GM18526 (cell line): ENCODE measurements around the gene KIRREL3.

Experiments used
- POLR2A ChIP-seq: IDR thresholded peaks from 3 replicates; pipeline ENCODE4 v1.6.1; 2011; ENCODE audit not compliant: insufficient read length; ENCODE audit errors: extremely low read depth

KIRREL3 gene

DNA sequence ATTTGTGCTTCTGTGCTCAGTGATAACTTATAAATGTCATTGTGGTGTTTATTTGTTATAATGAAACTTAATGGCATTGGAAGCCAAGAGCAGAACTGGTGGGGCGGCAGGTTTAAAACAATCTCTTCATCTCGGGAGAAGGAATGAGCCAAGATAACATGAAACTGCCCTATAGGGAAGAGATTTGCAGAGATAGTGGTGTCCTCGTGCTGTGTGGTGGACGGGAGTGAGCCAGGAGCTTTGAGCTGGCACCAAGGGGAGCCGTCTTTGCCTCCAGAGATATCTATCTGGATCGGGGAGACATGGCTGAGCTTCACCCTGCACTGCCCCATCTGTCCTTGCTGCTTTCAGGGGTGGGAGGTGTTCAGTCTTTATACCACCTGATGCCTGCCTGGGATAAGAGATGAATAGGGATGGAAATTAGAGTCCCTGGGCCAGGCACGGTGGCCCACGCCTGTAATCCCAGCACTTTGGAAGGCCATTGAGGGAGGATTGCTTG is 455.5 kb downstream of the KIRREL3 start:
- TF ChIP-seq POLR2A, result no peak

DNA sequence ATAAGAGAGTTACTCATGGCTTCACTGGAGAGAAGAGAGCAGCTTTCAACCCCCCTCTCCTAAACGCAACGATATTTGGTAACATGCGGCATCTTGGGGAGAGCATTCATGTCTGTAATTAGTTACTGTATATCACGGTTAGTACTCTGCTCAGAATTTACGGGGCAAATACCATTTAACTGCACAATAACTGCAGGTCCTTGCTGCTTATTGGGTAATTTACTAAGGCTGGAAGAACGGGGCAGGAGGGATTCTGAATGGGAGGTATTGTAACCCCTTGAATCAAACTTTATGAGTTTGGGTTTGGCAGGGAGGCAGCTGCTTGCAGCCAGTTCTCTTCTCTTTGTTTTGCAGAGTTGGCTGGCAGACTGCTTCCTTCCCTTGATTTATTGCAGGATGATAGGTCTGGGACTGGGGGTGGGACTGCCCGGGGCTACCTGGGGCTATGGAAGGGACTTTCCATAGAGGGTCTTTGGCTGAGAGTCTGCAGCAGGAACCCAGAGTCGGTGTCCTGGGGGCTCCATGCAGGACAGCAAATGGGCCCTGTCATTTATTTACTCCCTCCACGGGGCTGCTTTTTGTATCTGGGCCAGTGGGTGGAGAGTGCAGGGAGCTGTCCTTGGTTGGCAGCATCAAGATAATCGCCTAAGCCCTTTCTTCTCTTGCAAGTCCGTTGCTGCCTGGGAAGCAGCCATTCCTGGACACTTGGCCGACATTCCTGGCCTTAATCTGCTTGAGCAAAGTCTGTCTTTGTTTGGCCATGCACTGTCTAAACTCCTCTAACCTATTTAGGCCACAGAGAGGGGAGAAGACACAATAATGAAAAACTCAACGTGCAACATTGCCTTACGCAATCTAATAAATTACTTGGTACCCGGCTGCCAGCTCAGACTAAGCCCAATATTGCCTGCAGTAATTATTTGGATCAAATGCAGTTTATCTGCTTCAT is 456.2 kb downstream of the KIRREL3 start:
- no peak for TF ChIP-seq POLR2A

DNA sequence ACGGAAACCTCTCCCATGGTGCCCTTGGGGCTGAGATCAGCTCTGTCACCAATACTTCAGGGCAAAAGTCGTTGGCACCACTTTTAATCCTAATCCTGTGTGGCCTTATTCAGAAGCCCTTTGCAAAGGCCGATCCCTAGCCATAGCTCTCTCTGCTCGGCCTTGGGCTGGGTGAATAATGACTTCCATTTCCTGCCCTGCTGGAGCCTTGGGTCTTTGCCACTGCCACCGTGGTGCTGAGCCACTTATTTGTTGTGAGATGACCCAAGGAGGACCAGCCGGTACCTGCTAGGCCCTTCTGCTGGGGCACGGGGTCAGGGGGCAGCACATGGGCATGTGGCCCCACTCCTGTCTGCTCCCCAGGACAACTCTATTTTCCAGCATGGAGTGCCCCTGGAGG is 456.9 kb downstream of the KIRREL3 start:
- TF ChIP-seq POLR2A, result no peak

DNA sequence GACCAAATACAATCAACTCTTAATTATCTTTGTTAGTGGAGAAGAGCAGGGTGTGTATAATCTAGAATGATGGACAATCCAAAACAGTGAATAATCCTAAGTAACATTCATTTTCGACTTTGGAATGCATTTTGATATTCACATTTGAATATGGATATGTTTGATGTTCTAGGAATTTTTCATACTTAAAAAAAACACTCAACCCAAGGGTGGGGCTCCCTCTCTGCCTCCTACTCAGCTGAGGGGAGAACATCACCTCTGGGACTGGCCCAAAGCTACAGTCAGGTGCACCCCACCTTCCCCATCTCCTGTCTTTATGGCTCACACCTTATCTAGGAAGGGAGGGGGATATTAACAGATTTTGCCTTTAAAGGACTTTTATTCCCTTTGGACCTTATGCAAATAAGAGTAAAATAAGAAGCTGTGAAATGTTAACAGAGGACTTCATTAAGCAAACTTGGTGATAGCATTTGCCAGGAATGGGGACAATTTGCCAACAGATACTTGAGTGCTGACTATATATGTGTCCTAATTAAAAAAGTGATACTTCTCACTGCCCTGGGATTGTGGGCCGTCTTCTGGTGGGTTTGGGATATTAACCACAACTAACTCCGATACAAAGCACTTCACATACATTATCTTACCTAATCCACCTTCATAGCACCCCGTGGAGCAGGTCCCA is 458.1 kb downstream of the KIRREL3 start:
- no peak for TF ChIP-seq POLR2A

DNA sequence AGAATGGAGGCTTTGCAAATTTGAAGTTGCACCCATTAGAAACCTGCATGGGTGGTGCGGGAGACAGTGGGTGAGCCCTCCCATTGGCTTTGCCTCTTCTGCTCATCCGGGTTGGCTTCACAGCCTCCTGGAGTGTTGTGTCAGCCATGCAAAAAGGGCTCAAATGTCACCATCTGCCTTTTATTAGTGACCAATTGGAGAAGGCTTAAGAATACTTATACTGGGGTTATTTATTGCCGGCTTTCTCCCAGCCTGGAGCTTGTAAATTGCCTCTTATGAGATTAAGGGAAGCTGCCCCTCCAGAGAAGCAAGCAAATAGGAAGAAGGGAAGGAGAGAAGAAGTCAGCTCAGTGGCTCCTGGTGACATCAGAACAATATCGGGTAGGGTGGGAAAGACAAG is 462.5 kb downstream of the KIRREL3 start:
- no peak for TF ChIP-seq POLR2A

DNA sequence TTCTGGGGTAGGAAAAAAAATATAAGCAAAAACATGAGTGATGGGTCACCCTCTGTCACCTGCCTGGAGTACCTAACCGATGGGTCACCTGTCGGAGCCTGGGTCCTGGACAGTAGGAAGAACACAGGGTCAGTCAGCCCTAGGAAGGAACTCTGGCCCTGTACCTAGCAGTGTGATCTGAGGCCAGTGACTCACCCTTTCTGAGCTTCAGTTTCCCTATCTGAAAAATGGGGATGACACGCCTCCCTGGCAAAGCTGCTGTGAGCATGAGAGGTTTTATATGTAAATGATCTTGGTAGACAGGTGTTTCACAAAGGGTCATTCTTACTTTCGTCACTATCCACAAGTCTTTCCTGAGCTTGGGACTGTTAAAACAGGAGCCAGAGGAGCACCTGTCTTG is 463.1 kb downstream of the KIRREL3 start:
- TF ChIP-seq POLR2A, result no peak

DNA sequence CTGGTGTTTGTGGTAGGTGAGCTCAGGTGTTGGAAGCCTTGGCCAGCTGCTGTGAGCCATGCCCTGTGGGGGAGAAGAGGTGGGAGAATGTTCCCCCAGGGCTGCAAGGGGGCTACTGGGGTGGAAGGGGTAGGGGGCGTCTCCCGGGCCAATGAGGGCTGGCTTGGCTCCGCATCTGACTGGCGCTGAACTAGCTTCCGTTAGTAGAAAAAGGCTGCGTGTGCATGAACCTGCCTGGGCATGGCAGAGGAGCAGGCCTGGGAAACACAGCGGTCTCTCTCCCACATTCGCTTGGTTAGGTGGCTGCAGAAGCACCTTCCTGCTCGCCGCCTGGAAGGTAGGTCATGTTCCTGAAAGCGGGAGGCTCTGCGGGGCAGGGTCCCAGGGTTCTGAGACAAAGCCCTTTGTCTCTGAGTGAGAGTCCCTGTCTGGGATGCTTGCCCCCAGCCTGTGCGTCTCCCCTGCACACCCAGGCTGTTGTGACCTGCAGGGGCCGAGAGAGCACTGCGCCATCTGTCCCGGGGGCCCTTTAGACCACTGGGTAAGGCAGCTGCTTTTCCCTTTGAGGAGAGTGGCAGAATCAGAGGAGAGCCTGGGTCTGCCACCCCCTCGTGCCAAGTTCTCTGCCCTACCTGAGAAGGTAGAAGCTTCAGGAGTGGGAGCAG is 466.3 kb downstream of the KIRREL3 start:
- no peak for TF ChIP-seq POLR2A

DNA sequence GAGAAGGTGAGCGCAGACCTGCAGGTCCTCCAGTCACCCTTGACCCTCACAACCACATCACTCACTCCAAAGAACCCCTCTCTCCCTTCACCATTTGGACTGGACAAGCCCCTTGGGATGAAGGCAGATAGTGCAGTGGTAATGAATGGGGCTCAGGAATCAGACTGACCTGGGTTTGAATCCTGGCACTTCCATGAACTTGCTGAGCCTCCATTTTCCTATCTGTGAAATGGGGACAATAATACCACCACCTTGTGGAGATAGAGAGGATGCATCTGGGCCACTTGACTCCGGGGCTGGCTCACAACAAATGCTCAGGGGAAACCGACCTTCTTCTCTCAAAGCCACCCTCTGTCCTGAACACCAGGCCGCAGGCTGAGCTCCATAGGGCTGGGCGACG is 467.0 kb downstream of the KIRREL3 start:
- TF ChIP-seq POLR2A, result no peak

DNA sequence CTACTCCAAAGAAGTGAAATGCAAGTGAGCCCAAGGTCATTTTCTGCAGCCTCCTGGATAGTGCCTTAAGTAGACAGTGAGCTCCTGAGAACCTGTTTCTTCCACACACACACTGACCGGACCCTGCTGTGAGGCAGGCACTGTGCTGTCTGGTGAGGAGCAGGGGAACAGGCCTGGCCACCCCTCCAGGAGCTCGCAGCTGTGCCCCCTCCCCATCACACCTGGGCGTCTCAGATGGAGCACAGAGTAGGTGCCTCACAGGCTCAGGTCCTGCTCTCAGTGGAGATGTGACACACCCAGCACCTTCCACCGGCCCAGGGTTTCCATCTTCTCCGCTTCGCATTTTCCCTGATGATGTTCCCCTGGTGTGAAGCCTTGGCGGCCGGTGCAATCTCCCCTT is 470.2 kb downstream of the KIRREL3 start:
- no peak for TF ChIP-seq POLR2A

DNA sequence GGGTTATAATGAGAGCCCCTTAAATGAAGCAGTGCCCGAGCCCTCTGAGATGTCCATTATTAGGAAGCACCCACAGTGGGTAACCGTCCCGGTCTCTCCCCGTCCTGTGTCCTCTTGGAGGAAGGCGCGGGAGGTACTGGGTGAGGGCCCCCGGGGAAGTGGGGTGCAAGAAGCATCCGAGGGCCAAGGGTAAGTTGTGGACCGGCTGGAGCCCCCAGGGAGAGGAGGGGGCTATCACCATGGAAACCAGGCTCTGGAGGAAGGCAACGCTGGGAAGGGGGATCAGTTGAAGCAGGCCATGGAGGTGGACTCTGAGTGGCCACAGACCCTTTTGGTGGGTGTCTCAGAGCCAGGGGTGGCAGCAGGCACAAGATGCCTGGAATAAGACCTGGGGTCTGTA is 471.5 kb downstream of the KIRREL3 start:
- TF ChIP-seq POLR2A, result no peak

DNA sequence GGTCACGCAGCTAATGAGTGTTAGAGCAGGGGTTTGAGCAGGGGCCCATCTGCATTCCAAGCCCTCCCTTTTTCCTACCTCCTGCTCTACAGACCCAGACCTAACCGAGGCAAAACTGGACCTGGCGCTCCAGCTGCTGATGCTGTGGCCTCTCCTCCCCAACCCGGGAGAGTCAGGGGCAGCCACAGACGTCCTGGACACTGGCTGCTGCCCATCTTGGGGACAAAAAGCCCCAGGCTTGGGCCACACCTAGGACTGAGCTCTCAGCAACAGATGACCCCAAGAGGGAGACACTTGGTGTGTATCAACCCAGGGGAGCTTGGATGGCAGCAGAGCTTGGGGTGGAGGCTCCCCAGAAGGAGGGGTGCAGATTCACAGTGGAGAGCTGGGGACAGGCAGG is 472.5 kb downstream of the KIRREL3 start:
- TF ChIP-seq POLR2A, result no peak

DNA sequence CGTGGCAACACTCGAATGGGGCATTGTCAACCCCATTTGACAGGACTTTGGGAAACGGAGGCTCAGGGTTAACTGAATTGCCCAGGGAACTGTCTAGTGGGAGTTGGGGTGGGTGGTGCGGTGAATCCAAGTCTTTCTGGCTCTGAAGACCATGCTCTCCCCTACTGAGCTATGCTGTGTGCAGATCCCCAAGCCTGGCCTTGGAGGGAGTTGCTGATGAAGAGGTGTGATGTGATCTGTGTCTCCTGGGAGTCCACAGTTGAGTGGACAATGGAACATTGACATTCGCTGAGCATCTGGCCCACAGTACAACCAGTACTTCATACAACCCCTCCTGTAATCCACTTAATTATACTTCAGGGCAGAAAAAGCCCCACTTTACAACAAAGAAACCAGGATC is 472.9 kb downstream of the KIRREL3 start:
- no peak for TF ChIP-seq POLR2A

DNA sequence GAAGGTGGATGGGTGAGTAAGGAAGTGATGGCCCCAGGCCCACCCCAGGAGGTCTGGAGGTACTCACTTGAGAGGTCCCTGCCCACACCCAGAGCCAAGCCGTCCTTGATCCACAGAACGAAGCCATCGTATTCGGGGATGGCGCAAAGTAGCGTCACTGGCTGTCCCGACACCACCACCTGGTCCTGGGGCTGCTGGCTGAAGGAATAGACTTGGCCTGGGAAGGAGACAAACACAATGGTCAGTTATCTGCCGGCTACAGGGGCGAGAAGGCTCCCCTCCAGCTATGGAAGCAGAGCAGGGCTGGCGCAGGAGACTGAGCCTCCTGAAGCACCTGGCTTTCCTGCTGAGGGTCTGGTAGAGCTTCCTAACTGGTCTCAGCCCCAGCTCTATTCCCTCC is 474.1 kb downstream of the KIRREL3 start:
- TF ChIP-seq POLR2A, result no peak

DNA sequence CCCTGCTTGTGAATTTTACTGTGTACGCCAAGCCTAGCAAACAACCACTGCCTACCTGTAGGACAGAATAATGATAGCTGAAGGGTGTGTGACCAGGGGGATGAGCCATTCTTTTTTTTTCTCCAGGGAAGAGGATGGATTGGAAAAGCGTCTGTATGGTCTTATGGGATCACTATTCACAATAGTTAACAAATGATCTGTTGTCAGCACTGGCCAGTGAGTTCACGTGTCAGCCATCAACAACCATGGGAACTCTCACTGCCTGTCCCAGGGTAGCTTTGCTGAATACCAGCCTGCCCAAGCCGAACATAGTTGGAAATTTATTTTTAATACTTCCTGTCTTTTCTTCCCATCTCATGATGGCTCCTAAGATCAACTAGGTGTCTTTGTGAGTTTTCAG is 474.9 kb downstream of the KIRREL3 start:
- no peak for TF ChIP-seq POLR2A

DNA sequence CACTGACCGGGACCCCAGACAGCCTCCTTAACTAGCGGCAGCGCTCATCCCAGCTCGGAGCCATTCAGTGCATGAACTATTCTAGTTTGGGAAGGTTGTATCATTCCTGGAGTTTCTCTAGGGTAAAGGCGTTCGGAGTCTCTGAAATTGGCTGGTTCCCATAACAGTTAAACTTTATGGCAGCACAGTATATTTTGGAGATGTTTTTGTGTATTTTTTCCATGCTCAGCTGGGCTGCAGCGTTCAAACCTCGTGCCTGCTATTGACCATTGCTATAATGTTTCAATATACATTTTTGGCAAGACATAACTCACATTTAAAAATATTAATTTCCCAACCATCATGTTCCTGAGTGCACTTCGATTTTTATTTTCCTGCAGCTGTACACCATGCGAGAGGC is 475.4 kb downstream of the KIRREL3 start:
- TF ChIP-seq POLR2A, result no peak
